ENCODE results near the gene ALLC. TPM values are rescaled to one million over a fixed set of nuclear protein-coding genes. Genes with fewer than 3 reads are reported as not detected.
"Not testable (repeated sequence)": the region's sequence is repeated elsewhere in the genome, so short reads cannot be mapped to it uniquely, and the experiment has no call there.

Gene ALLC
- total and polyA plus RNA-seq, 7 donors: not detected

DNA sequence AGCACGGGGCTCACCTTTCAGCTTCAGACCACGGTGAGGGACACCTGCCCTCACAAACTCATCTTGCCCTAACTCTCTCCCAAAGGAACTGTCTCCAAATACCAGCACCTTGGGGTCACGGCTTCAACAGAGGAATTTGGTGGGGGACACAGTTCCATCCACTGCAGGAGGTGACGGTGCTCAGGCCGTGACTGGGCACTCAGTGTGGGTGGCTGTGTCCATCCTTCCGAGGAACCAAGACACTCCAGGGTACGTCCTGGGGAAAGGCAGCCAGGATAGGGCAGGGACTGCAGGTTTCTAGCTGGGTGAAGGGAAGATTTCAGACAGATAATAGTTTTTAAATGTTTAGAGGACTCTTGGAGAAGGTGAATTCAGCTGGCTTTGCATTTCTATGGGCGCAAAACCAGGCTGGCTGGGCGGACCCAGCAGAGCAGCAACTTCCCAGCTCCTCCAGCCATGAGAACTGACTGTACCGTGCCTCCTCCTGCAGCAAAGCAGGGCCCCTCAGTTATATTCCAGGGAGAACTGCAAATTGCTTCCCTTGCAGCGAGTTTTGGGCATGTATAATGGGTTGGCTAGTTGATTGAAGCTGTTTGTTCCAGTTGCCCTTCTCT lies 23.9 kb upstream of the ALLC start:
- DNase-seq: peak; percentile 13

DNA sequence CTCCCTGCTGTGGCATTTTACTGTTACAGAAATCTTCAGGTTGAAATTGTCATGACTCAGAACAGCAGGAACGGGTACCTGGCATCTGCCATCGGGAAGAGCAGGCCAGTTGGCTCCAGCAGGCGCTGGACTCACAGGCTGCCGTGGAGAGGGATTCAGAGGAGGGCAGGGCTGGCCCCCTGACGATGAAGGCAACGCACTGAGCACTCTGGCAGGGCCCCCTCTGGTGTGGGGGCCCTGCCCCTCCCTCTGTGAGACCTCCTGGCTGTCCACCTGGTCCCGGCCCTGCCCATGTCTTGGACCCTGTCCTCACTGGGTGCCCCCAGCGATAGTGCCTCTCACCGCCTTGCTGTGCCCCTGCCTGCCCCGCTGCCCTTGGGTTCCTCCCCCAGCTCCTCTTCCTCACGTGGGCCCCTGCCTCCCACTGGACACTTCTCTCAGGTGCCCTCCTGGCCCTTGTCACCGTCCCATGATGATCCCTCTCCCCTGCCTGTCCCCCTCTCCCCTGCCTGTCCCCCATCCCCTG lies 23.3 kb upstream of the ALLC start:
- peaks cover 0 to 36% (median 3%) of the 10 kb centered on the region in 4 donors for H3K4me1 ChIP-seq
- H3K27me3 ChIP-seq: no peaks in the 10 kb centered on the region
- H3K27ac ChIP-seq: peak overlapping the region in 1 of 4 donors; percentile 40
- H3K9me3 ChIP-seq: no peaks in the 10 kb centered on the region
- H3K4me3 ChIP-seq: no peak overlapping the region
- intact Hi-C loops (cut with DNase I): no loop called here
- no peak for TF ChIP-seq POLR2A (IDR thresholded peaks at IDR 0.05)
- no peak for TF ChIP-seq POLR2AphosphoS5 (IDR thresholded peaks at IDR 0.05)
- TF ChIP-seq EP300 (IDR thresholded peaks at IDR 0.05): no peak
- peak; percentile 50 for DNase-seq
- WGBS, 2 donors: 86 to 88% methylated on average over 12 of the region's 12 CpGs
- H3K36me3 ChIP-seq: no peaks in the 10 kb centered on the region

More for the DNA sequence above, 23.9 kb upstream of the ALLC start:
- Histone ChIP-seq H3K27ac (peak overlapping the region in 1 of 4 donors; percentile 40), H3K4me3 (no peak overlapping the region), H3K9me3 (no peaks in the 10 kb centered on the region), H3K4me1 (peaks cover 0 to 42% (median 3%) of the 10 kb centered on the region in 4 donors), H3K36me3 (no peaks in the 10 kb centered on the region), H3K27me3 (no peaks in the 10 kb centered on the region)
- TF ChIP-seq EP300 (IDR thresholded peaks at IDR 0.05) (no peak), POLR2AphosphoS5 (IDR thresholded peaks at IDR 0.05) (no peak), POLR2A (IDR thresholded peaks at IDR 0.05) (no peak)
- TF ChIP-seq, protein P1, sequence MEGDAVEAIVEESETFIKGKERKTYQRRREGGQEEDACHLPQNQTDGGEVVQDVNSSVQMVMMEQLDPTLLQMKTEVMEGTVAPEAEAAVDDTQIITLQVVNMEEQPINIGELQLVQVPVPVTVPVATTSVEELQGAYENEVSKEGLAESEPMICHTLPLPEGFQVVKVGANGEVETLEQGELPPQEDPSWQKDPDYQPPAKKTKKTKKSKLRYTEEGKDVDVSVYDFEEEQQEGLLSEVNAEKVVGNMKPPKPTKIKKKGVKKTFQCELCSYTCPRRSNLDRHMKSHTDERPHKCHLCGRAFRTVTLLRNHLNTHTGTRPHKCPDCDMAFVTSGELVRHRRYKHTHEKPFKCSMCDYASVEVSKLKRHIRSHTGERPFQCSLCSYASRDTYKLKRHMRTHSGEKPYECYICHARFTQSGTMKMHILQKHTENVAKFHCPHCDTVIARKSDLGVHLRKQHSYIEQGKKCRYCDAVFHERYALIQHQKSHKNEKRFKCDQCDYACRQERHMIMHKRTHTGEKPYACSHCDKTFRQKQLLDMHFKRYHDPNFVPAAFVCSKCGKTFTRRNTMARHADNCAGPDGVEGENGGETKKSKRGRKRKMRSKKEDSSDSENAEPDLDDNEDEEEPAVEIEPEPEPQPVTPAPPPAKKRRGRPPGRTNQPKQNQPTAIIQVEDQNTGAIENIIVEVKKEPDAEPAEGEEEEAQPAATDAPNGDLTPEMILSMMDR (IDR thresholded peaks at IDR 0.05): no peak
- intact Hi-C loops (cut with DNase I): no loop called here
- 86 to 89% methylated on average over 11 of the region's 11 CpGs for WGBS, 2 donors

DNA sequence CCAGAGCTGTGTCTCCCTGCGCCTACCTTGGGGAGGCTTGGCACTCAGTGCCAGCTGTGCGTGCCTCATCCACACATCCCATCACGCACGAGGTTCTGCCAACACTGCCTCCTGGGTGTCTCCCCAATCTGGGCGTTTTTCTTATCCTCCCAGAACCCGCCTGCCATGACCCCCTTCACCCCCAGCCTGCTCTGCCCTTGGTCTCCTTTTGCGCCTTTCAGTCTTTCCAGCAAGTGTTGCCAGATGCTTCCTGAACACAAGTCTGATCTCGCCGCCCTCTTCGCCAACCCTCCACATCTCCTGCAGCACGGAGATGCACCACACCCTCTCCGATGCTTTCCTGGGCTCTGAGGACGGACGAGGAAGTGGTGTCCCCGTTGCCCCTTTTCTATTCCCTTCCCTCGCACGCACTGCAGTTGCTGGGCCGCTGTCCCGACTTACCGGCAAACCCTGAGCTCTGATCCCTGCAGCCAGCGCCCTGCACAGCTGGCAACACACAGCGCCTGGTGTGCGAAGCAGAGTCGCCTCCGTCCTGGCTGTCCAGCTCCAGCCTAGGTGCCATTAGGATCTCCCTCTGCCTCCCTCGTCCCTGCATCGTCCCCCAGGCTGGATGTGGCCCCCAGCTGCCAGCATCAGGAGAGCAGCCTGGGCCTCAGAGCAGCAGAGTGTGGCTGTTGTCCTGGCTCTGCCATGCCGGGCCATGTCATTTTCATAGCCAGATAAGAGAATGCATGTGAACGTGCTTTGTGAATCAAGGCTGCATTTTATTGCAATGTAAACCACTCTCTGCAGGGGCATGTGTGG lies 22.6 kb upstream of the ALLC start:
- Histone ChIP-seq H3K27me3 (no peaks in the 10 kb centered on the region), H3K27ac (peak overlapping the region in 1 of 4 donors; percentile 62), H3K4me3 (peak overlapping the region in 2 of 4 donors; percentile 0 to 32), H3K4me1 (peaks cover 0 to 32% (median 3%) of the 10 kb centered on the region in 4 donors), H3K36me3 (no peaks in the 10 kb centered on the region), H3K9me3 (no peaks in the 10 kb centered on the region)
- peak; percentile 64 for DNase-seq
- TF ChIP-seq EP300 (IDR thresholded peaks at IDR 0.05): no peak
- TF ChIP-seq POLR2AphosphoS5 (IDR thresholded peaks at IDR 0.05): no peak
- TF ChIP-seq, protein P1 (IDR thresholded peaks at IDR 0.05): no peak
- no peak for TF ChIP-seq POLR2A (IDR thresholded peaks at IDR 0.05)
- intact Hi-C loops (cut with DNase I): no loop called here
- WGBS, 2 donors: 53 to 75% methylated on average over 29 of the region's 29 CpGs

DNA sequence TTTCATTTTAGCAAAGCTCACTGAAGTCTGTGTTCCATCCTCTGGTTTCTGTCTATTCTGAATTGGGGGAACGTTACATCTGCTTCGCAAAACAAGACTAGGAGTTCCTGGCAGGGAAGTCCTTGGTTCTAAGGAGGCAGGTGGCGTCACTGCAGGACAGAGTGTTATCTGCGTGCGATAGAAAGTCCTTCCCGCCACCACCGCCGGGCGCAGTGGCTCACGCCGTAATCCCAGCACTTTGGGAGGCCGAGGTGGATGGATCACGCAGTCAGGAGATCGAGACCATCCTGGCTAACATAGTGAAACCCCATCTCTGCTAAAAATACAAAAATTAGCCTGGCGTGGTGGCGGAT lies 22.0 kb upstream of the ALLC start:
- intact Hi-C loops (cut with DNase I); H3K27me3 ChIP-seq; H3K36me3 ChIP-seq; H3K9me3 ChIP-seq: not testable (repeated sequence)
- peak; percentile 60 for DNase-seq
- WGBS, 2 donors: 79 to 92% methylated on average over 16 of the region's 16 CpGs
- Histone ChIP-seq H3K27ac (peak overlapping the region in 1 of 4 donors; percentile 62), H3K4me3 (peak overlapping the region in 2 of 4 donors; percentile 0 to 32), H3K4me1 (peaks cover 0 to 26% (median 3%) of the 10 kb centered on the region in 4 donors)

DNA sequence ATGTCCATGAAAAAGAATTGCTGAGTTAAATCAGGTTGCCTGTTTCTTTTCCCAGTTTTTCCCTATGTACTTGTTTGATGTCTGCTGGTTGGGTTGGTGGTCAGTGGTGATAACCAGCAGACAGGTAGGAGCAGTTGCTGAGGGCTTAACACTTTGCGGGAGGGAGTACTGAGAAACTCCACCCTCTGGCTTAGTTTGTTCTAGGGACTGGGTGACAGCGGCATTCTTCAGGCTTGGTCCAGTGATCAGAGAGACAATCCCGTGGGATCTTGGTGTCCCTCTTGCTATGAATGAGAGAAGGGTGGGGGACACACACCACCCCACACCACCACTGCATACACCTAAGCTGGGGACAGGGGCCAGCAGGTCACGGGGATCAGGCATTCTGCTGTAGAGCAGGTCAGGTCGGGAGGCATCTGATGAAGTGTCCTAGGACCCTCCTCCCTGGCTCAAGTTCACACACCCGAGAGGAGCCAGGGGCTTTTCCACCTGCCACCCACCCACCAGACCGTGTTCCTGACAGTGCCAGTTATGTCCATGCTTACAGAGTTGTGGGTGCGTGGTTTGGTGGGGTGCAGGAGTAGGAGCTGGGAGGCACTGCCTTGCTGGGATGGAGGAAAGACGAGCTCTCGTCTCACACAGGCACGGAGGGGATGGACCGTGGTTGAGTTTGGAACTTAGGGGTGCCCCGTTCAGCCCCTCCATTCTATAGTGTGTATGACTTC lies 21.3 kb upstream of the ALLC start:
- H3K27me3 ChIP-seq: no peaks in the 10 kb centered on the region
- no peak overlapping the region for H3K27ac ChIP-seq
- H3K4me1 ChIP-seq: peaks cover 0 to 18% (median 0%) of the 10 kb centered on the region in 4 donors
- H3K9me3 ChIP-seq: no peaks in the 10 kb centered on the region
- no peak overlapping the region for H3K4me3 ChIP-seq
- 78 to 83% methylated on average over 13 of the region's 13 CpGs for WGBS, 2 donors
- peak; percentile 42 for DNase-seq
- intact Hi-C loops (cut with DNase I): no loop called here
- H3K36me3 ChIP-seq: no peaks in the 10 kb centered on the region
- no peak for TF ChIP-seq POLR2A (IDR thresholded peaks at IDR 0.05)
- TF ChIP-seq POLR2AphosphoS5 (IDR thresholded peaks at IDR 0.05): no peak
- TF ChIP-seq, protein P1 (IDR thresholded peaks at IDR 0.05): no peak
- TF ChIP-seq EP300 (IDR thresholded peaks at IDR 0.05): no peak
